ENCODE data around the gene KIRREL1. TPM values are rescaled to one million over a fixed set of nuclear protein-coding genes. Genes with fewer than 3 reads are reported as not detected.

Gene KIRREL1
- total and polyA plus RNA-seq, 2 of the 8 experiments (the other 6 are each of a cell fraction or from before 2014, with no cell fraction given) = 14.2 to 39.0 TPM

GRCh38 chr1:158115126-158115525, 121.7 kb downstream of the KIRREL1 start:
- H3K36me3 ChIP-seq (ENCODE audit: control insufficient read depth in 2 of 4, insufficient read depth in 4 of 4, low read length in 3 of 4) = no peaks in the 10 kb centered on the region
- peaks cover 0 to 23% (median 10%) of the 10 kb centered on the region in 4 experiments; a peak in 6 of 7 replicates for H3K4me1 ChIP-seq (replicated peaks in 1 of 4; ENCODE audit: control insufficient read depth in 3 of 4, insufficient read depth in 4 of 4, low read length in 3 of 4)

More at GRCh38 chr1:158115126-158115525, 121.7 kb downstream of the KIRREL1 start:
- Histone ChIP-seq H4K8ac (ENCODE audit: extremely low read depth, insufficient read depth, low read length) (no peak overlapping the region), H2BK120ac (replicated peaks; ENCODE audit: low read depth, low read length) (no peak overlapping the region), H3K27ac (ENCODE audit: low read depth, low read length) (no peak overlapping the region), H2AK5ac (ENCODE audit: low read depth, low read length) (no peak overlapping the region), H3K4ac (replicated peaks; ENCODE audit: insufficient read length, low read depth, low read length) (peak overlapping the region; percentile 28), H3K4me2 (ENCODE audit: insufficient read depth in 1 of 2, low read depth in 2 of 2, low read length in 2 of 2) (no peak overlapping the region), H3K14ac (ENCODE audit: insufficient read length) (no peak overlapping the region), H3K9ac (replicated peaks in 1 of 4; ENCODE audit: extremely low read depth in 1 of 4, low read depth in 3 of 4, low read length in 3 of 4) (no peak overlapping the region), H3K4me3 (ENCODE audit: extremely low read depth in 1 of 4, insufficient read depth in 2 of 4, low read depth in 3 of 4, low read length in 4 of 4) (no peak overlapping the region), H3K79me2 (ENCODE audit: control insufficient read depth in 1 of 2, insufficient read depth in 2 of 2, low read length in 2 of 2) (no peaks in the 10 kb centered on the region), H3K23ac (ENCODE audit: insufficient read length) (no peak overlapping the region), H2BK20ac (ENCODE audit: low read length) (no peak overlapping the region), H2BK15ac (ENCODE audit: low read length) (no peak overlapping the region), H4K5ac (ENCODE audit: insufficient read length, low read depth, low read length) (no peak overlapping the region), H3K79me1 (ENCODE audit: low read depth, low read length) (no peaks in the 10 kb centered on the region), H3K56ac (replicated peaks; ENCODE audit: insufficient read length, low read depth, low read length) (no peak overlapping the region), H2AFZ (ENCODE audit: low read length) (no peak overlapping the region), H3K18ac (ENCODE audit: extremely low read depth, low read length) (no peak overlapping the region), H3K9me3 (ENCODE audit: insufficient read depth in 2 of 2, low read depth in 1 of 2, low read length in 1 of 2) (no peaks in the 10 kb centered on the region), H3K27me3 (replicated peaks in 1 of 4; ENCODE audit: control insufficient read depth in 3 of 4, extremely low read depth in 1 of 4, insufficient read depth in 3 of 4, low read length in 3 of 4) (peaks cover 0 to 16% (median 8%) of the 10 kb centered on the region in 4 experiments; a peak in 6 of 7 replicates), H3K23me2 (ENCODE audit: low read depth, low read length) (peaks cover 1% of the 10 kb centered on the region; the same call in 1 of the 2 replicates), H4K20me1 (replicated peaks in 1 of 2; ENCODE audit: control insufficient read depth in 1 of 2, insufficient read depth in 2 of 2, low read length in 2 of 2) (no peaks in the 10 kb centered on the region), H2BK5ac (ENCODE audit: low read depth, low read length) (no peak overlapping the region), H4K91ac (replicated peaks; ENCODE audit: insufficient read length, low read length) (no peak overlapping the region), H2BK12ac (ENCODE audit: low read depth, low read length) (no peak overlapping the region; the same call in 1 of the 2 replicates)
- DNase-seq (ENCODE audit: low read depth in 1 of 2, low spot score in 2 of 2) = no peak
- ChIA-PET CTCF (ENCODE audit: partially characterized antibody) (interaction anchor here (1.0 to 38.2 kb wide), 7 partner anchors 0 to 133 kb away, joined by 3 to 2918 read pairs (median 155); partner anchors contain the start of gene KIRREL1), POLR2A (ENCODE audit: partially characterized antibody) (interaction anchor here (2.2 kb wide), 1 partner anchor 12 kb away, joined by 7 read pairs; no protein-coding TSS in a partner anchor)
- FAIRE-seq = no peak
- TF ChIP-seq SP2 (IDR thresholded peaks at IDR 0.05; ENCODE audit: low read length) (no peak), POLR2A (IDR thresholded peaks at IDR 0.05; ENCODE audit: control extremely low read depth in 1 of 2, low read depth in 2 of 2, low read length in 2 of 2) (no peak)
- WGBS, 2 experiments (ENCODE audit: extremely low coverage in 1 of 2, insufficient coverage in 1 of 2, insufficient read length in 1 of 2, insufficient replicate concordance in 2 of 2, low coverage in 1 of 2, low lambda C conversion rate in 2 of 2, missing lambda C conversion rate in 1 of 2) = 99% methylated on average over 4 of the region's 4 CpGs; no CpG with 5 or more reads in 1 of the 2 experiments
